K562 (cell line): ENCODE measurements around the gene EME1. TPM values are rescaled to one million over a fixed set of nuclear protein-coding genes. Genes with fewer than 3 reads are reported as not detected.

Source experiments
- BHLHE40 ChIP-seq: IDR thresholded peaks from 2 replicates; pipeline ENCODE4 v1.6.1; 2011; ENCODE audit warnings: low read length, improper control_type of control experiment
- DNMT1 ChIP-seq: fragments of 450-650 bp; IDR thresholded peaks from 2 replicates; pipeline ENCODE4 v1.6.1; 2016; ENCODE audit warnings: antibody characterized with exemption, mild to moderate bottlenecking
- E2F5 ChIP-seq: sonication (generic); formaldehyde crosslinking; IDR thresholded peaks from 2 replicates; pipeline ENCODE4 v1.8.0; 2022; ENCODE audit warnings: mild to moderate bottlenecking, missing genetic modification reagents
- E2F6 ChIP-seq, 2 experiments: IDR thresholded peaks; 2 replicates each; pipeline ENCODE4 v1.6.1; 2011; ENCODE audit warnings: borderline replicate concordance in 1 of 2, control low read depth in 1 of 2, low read depth in 1 of 2, low read length in 1 of 2, mild to moderate bottlenecking in 1 of 2, mixed read lengths in 1 of 2, moderate library complexity in 1 of 2; ENCODE audit not compliant: insufficient read depth in 1 of 2, insufficient read length in 1 of 2, poor library complexity in 1 of 2, severe bottlenecking in 1 of 2; ENCODE audit errors: extremely low read depth in 1 of 2
- FOXJ3 ChIP-seq: sonication (generic); formaldehyde crosslinking; IDR thresholded peaks from 2 replicates; pipeline ENCODE4 v1.4.0; 2020; ENCODE audit warnings: mild to moderate bottlenecking, missing genetic modification reagents
- FOXP1 ChIP-seq: sonication (generic); formaldehyde crosslinking; IDR thresholded peaks from 2 replicates; pipeline ENCODE4 v1.8.0; 2022; ENCODE audit warnings: mild to moderate bottlenecking, missing genetic modification reagents
- GTF2A2 ChIP-seq: IDR thresholded peaks from 2 replicates; pipeline ENCODE4 v1.6.1; 2016; ENCODE audit warnings: mild to moderate bottlenecking, missing genetic modification characterization, missing compliant biosample characterization
- HDAC2 ChIP-seq: fragments of 450-650 bp; IDR thresholded peaks from 2 replicates; pipeline ENCODE4 v1.6.1; 2016; ENCODE audit warnings: mild to moderate bottlenecking
- LCOR ChIP-seq: sonication (generic); formaldehyde crosslinking; IDR thresholded peaks from 2 replicates; pipeline ENCODE4 v1.8.0; 2022; ENCODE audit warnings: mild to moderate bottlenecking, missing genetic modification reagents
- MECOM ChIP-seq: fragments of 250-450 bp; sonication (Bioruptor Pico); IDR thresholded peaks from 2 replicates; pipeline ENCODE4 v1.8.0; 2022; ENCODE audit warnings: inconsistent platforms
- NCOA1 ChIP-seq: fragments of 450-650 bp; IDR thresholded peaks from 2 replicates; pipeline ENCODE4 v1.6.1; 2016; ENCODE audit warnings: low read depth
- NR0B1 ChIP-seq: fragments of 450-650 bp; IDR thresholded peaks from one replicate; pipeline ENCODE4 v1.6.1; 2018; ENCODE audit warnings: mild to moderate bottlenecking, moderate library complexity; ENCODE audit not compliant: partially characterized antibody
- NR2C1 ChIP-seq, 2 experiments: fragments of 450-650 bp; IDR thresholded peaks; 2 replicates each; pipeline ENCODE4 v1.6.1; 2017; ENCODE audit warnings: mild to moderate bottlenecking in 2 of 2, antibody characterized with exemption in 1 of 2, inconsistent platforms in 1 of 2, missing compliant biosample characterization in 1 of 2, missing genetic modification characterization in 1 of 2
- RBM17 ChIP-seq: fragments of 200-400 bp; formaldehyde crosslinking; IDR thresholded peaks from 2 replicates; pipeline ENCODE4 v1.6.1; 2017; ENCODE audit warnings: low read depth, mild to moderate bottlenecking, low read length, borderline replicate concordance
- RFX5 ChIP-seq: IDR thresholded peaks from 2 replicates; pipeline ENCODE4 v1.6.1; 2011; ENCODE audit warnings: low read depth, mild to moderate bottlenecking, improper control_type of control experiment, low read length
- RUNX1 ChIP-seq: sonication (generic); IDR thresholded peaks from 2 replicates; pipeline ENCODE4 v1.6.1; 2016; ENCODE audit warnings: antibody characterized with exemption, low read depth
- SMARCE1 ChIP-seq: fragments of 450-650 bp; IDR thresholded peaks from 2 replicates; pipeline ENCODE4 v1.7.1; 2016; ENCODE audit warnings: mild to moderate bottlenecking
- TEAD2 ChIP-seq: fragments of 450-650 bp; IDR thresholded peaks from 2 replicates; pipeline ENCODE4 v1.6.1; 2016; ENCODE audit warnings: missing genetic modification characterization, control low read depth, missing compliant biosample characterization
- TEAD4 ChIP-seq, 2 experiments: sonication (generic) in 1 of 2; formaldehyde crosslinking in 1 of 2; IDR thresholded peaks; 2 replicates each; pipeline versions ENCODE4 v1.6.1 to v1.8.0; 2012 to 2022; ENCODE audit warnings: borderline replicate concordance in 1 of 2, inconsistent platforms in 1 of 2, low read length in 1 of 2, mild to moderate bottlenecking in 1 of 2, missing genetic modification reagents in 1 of 2
- THRB ChIP-seq: fragments of 450-650 bp; formaldehyde crosslinking; conservative IDR thresholded peaks from 2 replicates; pipeline ENCODE4 v1.4.0; 2022; ENCODE audit warnings: mild to moderate bottlenecking, missing genetic modification characterization
- ZNF316 ChIP-seq: fragments of 450-650 bp; IDR thresholded peaks from 2 replicates; pipeline ENCODE4 v1.6.1; 2016
- ZNF584 ChIP-seq: fragments of 200-800 bp; sonication (Bioruptor generic); IDR thresholded peaks from 2 replicates; pipeline ENCODE4 v1.6.1; 2016; ENCODE audit warnings: low read depth, mild to moderate bottlenecking, missing genetic modification characterization, missing compliant biosample characterization
- polyA plus RNA-seq, 8 experiments: library from polyadenylated mRNA; depleted of rRNA in 4 of 8; stranded (reverse) in 5 of 8; unstranded in 3 of 8; fragments of >200 nt; fragmentation: Nextera tagmentation in 2 of 8; fragmentation: Illumina TruSeq in 1 of 8; extraction: Ambion mirVana in 2 of 8; extraction: Trizol in 1 of 8; gene quantifications; 2 replicates each; pipeline versions ENCODE4 v1.2.1 to v1.2.3, GENCODE V29; 2011 to 2014; ENCODE audit warnings: inconsistent platforms in 1 of 8, missing spikeins in 1 of 8
- total RNA-seq, 7 experiments: library from RNA; depleted of rRNA in 6 of 7; stranded (reverse); fragments of >200 nt in 6 of 7; fragmentation: Illumina TruSeq in 2 of 7; extraction: Trizol in 2 of 7; gene quantifications; 2 replicates each; pipeline versions ENCODE4 v1.2.1 to v1.2.3, GENCODE V29; 2011 to 2021; ENCODE audit warnings: low replicate concordance in 1 of 7
- TF ChIP-seq, protein P1 (sequence below): IDR thresholded peaks from 2 replicates; pipeline ENCODE4 v1.6.1; 2011; ENCODE audit not compliant: insufficient read length; ENCODE audit errors: extremely low read depth

EME1 gene
- total and polyA plus RNA-seq, 9 of the 15 experiments (the other 6 are each of a cell fraction or from before 2014, with no cell fraction given) = 14.6 to 44.1 (median 24.0) TPM

DNA sequence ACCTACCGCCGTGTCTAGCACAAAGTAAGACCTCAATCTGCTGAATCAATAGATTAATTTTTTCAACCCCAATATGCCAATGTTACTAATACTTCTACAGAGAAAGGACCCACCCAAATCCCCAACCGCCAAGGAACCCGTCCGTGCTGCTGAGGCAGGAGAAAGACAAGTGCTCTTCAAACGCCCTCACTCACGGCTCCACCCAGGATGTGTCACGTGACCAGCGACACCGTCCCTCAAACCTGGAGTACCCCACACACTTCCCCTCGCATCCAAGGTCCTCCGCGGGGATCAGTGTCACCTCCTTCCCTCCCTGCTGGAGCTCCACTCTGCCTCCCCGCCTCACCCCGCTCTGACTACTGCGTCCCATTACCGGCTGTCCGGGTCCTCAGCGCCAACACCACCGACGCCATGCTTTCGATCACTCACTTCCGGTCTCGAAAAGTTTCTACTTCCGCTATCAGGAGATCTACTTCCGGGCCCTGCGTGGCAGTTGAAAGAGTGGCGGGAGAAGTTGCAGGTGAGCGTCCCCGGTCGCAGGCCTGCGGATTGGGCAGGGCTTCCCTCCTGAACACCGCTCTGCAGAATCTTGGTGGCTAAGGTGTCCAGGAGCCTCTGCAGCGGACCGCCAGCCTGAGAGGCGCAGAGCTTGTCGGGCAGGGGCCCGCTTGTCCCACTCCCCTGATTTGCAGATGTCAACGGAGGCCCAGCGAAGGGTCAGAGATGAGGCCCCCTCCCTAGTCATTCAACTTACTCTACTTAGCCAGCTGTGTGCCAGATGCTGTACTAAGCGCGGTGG, at the start of gene EME1, which contains the start of gene MRPL27 (continued):
- TF ChIP-seq BHLHE40 = peak; percentile 95
- TF ChIP-seq ZNF584 (CRISPR knock-in tag) = no peak; the same call in 1 of the 2 replicates
- TF ChIP-seq FOXP1 (CRISPR knock-in tag) = peak; percentile 95
- no peak; the same call in 1 of the 2 replicates for TF ChIP-seq TEAD4 (IDR thresholded peaks at IDR 0.05; ENCODE audit: low read length)
- no peak for TF ChIP-seq TEAD4 (CRISPR knock-in tag; IDR thresholded peaks at IDR 0.05; ENCODE audit: borderline replicate concordance)
- TF ChIP-seq, protein P1, sequence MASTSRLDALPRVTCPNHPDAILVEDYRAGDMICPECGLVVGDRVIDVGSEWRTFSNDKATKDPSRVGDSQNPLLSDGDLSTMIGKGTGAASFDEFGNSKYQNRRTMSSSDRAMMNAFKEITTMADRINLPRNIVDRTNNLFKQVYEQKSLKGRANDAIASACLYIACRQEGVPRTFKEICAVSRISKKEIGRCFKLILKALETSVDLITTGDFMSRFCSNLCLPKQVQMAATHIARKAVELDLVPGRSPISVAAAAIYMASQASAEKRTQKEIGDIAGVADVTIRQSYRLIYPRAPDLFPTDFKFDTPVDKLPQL = no peak
- TF ChIP-seq RBM17 = no peak
- TF ChIP-seq NCOA1 = peak; percentile 86
- peak; percentile 84 to 88 for TF ChIP-seq E2F6 (IDR thresholded peaks at IDR 0.05; ENCODE audit: borderline replicate concordance in 1 of 2, extremely low read depth in 1 of 2, insufficient read depth in 1 of 2, insufficient read length in 1 of 2, low read depth in 1 of 2, low read length in 1 of 2, poor library complexity in 1 of 2, severe bottlenecking in 1 of 2)
- TF ChIP-seq NR2C1 (IDR thresholded peaks at IDR 0.05) = peak; percentile 99
- TF ChIP-seq NR2C1 (tag; IDR thresholded peaks at IDR 0.05) = peak; percentile 99
- no peak for TF ChIP-seq GTF2A2 (tag)
- TF ChIP-seq DNMT1 = no peak
- TF ChIP-seq THRB = peak; percentile 90
- TF ChIP-seq RFX5 = no peak
- peak; percentile 80 for TF ChIP-seq ZNF316
- no peak for TF ChIP-seq NR0B1
- TF ChIP-seq FOXJ3 (CRISPR knock-in tag) = no peak
- no peak for TF ChIP-seq RUNX1
- TF ChIP-seq LCOR = peak; percentile 55; the same call in 1 of the 2 replicates
- peak; percentile 46 for TF ChIP-seq SMARCE1
- no peak for TF ChIP-seq TEAD2
- no peak for TF ChIP-seq E2F5
- TF ChIP-seq HDAC2 = peak; percentile 98
- no peak for TF ChIP-seq MECOM (CRISPR knock-in tag)
